ENCODE results near the gene COQ2.
"Not testable (repeated sequence)": the region's sequence is repeated elsewhere in the genome, so short reads cannot be mapped to it uniquely, and the experiment has no call there.

COQ2 gene, protein sequence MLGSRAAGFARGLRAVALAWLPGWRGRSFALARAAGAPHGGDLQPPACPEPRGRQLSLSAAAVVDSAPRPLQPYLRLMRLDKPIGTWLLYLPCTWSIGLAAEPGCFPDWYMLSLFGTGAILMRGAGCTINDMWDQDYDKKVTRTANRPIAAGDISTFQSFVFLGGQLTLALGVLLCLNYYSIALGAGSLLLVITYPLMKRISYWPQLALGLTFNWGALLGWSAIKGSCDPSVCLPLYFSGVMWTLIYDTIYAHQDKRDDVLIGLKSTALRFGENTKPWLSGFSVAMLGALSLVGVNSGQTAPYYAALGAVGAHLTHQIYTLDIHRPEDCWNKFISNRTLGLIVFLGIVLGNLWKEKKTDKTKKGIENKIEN

DNA sequence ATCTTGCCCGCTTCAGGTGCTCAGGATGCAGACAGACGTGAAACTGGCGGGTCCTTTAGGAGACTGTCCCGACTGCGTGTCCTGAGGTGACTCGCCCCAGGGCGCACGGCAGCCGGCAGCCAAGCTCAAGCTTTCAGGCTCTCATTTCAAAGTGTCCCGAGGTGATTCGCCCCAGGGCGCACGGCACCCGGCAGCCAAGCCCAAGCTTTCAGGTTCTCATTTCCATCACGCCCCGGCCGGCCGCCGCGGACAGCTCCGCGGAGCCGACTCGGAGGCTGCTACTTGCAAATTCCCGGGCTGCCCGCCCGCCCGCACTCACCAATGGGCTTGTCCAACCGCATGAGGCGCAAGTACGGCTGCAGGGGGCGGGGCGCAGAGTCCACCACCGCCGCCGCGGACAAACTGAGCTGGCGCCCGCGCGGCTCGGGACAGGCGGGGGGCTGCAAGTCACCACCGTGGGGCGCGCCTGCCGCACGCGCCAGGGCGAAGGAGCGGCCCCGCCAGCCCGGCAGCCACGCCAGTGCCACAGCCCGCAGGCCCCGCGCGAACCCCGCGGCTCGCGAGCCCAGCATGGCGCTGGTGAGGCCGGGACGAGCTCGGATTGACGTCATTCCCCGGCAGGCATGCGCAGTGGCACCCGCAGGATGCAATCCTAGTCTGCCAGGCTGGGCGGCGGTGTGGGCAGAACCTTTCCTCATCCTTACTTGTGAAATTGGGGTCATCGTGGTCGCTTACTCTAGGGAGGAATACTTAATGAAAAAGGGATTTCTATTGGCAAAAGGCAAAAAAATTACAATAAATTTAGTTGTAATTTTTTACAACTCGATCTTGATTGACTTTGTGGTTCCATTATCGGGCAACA lies at the start of gene COQ2:
TSS of gene COQ2 (minus strand) at position 606 of the 862 bp plus-strand sequence. CDS start at position 572, 34 bp downstream.
- peak; percentile 80 for DNase-seq

GRCh38 chr4:83331956-83332355 lies 47.4 kb upstream of the COQ2 start:
- no peak for DNase-seq

DNA sequence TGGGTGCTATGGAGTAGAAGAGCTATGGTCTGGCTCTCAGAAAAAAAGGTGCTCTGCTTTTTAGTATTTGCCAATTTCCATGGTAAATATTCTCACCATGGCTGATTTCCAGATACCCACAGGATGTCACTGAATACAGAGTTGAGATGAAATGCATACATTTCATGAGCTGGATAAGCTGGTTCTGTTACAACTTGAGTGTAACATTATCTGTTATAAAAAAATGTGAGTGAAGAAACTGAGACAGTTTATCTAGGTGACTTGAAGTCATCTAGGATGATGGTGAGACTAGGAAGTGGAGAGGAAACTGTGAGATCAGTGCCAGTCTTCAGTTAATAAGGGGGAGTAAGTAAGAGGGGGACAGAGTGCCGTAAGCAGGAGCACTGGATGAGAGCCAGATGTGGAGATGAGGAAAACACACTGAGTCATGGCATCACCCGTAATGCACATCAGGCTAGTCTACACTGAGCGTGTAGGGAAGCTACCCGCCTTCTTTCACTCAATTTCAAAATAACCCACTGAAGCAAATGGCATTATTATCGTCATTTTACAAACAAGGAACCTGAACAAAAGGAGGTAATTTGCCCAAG lies 45.0 kb upstream of the COQ2 start:
- DNase-seq = no peak

- DNase-seq = no peak
These were observed 44.1 kb upstream of the COQ2 start for GRCh38 chr4:83328521-83329187.

GRCh38 chr4:83326546-83326945 lies 41.9 kb upstream of the COQ2 start:
- no peak for DNase-seq

GRCh38 chr4:83325306-83325705 lies 40.7 kb upstream of the COQ2 start:
- not testable (repeated sequence) for DNase-seq

DNA sequence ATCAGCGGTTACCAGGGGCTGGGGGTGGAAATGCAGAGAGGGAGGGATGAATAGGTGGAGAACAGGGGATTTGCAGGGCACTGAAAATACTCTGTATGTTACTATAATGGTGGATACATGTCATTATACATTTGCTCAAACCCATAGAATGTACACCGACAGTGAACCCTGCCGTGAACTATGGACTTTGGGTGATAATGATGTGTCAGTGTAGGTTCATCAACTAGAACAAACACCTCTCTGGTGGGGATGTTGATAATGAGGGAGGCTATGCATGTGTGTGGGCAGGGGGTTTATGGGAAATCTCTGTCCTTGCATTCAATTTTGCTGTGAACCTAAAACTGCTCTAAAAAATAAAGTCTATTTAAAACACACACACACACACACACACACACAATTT lies 38.5 kb upstream of the COQ2 start:
- no peak for DNase-seq

- no peak for DNase-seq
These were observed 36.0 kb upstream of the COQ2 start for GRCh38 chr4:83320548-83320947.

- DNase-seq = no peak
These were observed 34.1 kb upstream of the COQ2 start for GRCh38 chr4:83318666-83319065.

GRCh38 chr4:83317671-83318070 lies 33.1 kb upstream of the COQ2 start:
- DNase-seq = no peak

DNA sequence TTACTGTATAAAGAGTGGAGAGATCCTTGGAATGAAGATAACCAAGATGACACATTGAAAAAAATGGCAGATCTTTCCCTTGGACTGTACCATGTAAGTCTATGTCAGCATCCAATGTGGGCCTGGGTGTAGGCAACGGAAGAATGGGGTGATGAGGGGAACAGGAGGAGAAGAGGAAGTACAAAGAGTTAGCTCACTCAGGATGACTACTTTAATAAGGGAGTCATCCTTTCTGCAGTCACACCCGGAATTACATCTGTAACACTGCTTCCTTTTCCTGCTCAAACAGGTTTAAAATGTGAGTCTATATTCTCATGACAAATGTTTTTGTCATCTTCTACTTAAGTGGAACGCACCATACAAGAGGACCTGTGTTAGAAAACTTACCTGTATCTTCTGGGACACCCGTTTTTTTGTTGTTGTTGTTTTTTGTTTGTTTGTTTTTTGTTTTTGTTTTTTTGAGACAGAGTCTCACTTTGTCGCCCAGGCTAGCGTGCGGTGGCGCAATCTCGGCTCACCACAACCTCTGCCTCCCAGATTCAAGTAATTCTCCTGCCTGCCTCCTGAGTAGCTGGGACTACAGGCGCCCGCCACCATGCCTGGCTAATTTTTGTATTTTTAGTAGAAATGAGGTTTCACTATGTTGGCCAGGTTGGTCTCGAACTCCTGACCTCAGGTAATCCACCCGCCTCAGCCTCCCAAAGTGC lies 32.0 kb upstream of the COQ2 start:
- no peak for DNase-seq

DNA sequence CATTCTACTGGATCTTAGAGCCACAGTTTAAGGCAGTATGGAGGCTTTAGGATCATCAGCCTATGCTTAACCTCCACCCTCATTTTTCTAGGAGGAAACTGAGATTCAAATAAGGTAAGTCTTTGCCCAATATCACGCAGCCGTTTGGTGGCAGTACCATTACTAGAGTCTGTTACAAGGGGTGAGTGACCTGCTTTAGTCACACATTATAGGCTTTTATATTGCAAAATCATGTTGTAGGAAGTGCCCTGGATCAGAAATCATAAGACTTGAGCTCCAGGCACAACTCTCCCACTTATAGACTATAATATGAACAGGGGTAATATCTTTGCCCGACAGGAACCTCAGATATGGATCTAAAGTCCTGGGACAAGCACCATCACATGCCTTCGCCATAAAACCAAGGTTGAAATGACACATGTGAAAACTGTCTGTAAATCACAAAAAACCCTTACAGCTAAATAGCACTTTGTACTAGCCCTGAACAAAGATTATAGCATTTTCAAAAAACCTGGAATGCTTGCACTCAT lies 30.8 kb upstream of the COQ2 start:
- DNase-seq = no peak

GRCh38 chr4:83308672-83309071 lies 24.1 kb upstream of the COQ2 start:
- DNase-seq = no peak

DNA sequence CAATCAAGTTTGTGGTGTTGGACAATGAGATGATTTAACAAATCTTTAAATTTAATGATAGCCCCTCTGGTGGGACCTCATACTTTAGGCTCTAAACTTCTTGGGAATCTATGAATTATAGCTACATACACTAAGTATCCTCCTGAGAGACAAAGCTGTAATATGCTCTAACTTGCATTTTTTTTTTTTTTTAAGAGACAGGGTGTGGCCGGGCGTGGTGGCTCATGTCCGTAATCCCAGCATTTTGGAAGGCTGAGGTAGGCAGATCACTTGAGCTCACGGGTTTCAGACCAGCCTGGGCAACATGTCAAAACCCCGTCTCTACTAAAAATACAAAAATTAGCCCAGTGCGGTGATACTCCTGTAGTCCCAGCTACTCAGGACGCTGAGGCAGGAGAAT lies 23.3 kb upstream of the COQ2 start:
- no peak for DNase-seq

DNA sequence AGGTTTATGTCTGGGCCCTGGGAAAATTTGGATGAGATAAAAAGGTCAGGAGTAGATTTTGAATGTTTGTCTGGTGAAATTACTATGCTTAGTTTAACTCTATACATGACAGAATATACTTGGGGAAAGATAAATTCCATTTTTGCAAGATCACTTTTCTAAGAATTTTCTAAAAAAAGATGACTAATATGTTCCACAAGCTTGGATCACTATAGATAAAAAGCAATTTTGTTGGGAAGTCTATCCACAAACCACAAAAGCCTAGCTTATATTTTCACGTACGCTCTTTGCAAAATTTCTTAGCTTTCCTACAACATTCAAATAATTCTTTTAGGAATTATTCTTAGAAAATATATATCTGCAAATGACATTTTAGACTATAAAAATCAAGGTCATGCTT lies 20.6 kb upstream of the COQ2 start:
- DNase-seq = no peak

DNA sequence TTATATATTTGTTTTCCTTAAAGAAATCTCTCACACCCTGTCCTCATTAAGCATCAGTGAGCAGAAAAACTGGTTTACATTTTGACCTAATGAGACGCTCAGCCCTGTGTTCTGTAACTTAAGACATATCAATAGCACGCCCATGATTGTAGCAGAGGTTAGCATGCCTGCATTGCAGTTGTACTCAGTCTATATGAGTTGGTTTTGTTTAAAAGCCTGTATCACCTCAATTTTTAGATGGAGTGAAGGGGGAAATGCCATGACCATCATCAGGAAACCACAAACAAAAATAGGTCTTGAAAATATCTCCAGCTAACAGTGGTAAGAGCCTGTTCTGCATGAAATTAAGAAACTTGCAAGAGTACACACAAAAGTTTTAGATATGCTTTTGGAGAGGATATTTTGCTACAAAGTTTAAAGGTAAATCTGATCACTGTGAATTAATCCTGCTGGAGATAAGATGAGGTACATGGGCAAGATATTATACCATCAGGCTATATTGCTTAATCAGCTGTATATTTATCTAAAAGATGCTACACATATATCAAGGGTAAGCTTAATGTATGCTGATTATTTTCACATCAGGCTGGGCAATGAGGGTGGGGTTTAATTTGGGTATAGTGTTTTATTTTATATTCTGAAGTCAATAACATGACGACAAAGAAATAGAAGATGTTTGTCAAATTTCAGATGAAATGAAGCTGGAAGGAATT lies 13.1 kb upstream of the COQ2 start:
- no peak for DNase-seq

DNA sequence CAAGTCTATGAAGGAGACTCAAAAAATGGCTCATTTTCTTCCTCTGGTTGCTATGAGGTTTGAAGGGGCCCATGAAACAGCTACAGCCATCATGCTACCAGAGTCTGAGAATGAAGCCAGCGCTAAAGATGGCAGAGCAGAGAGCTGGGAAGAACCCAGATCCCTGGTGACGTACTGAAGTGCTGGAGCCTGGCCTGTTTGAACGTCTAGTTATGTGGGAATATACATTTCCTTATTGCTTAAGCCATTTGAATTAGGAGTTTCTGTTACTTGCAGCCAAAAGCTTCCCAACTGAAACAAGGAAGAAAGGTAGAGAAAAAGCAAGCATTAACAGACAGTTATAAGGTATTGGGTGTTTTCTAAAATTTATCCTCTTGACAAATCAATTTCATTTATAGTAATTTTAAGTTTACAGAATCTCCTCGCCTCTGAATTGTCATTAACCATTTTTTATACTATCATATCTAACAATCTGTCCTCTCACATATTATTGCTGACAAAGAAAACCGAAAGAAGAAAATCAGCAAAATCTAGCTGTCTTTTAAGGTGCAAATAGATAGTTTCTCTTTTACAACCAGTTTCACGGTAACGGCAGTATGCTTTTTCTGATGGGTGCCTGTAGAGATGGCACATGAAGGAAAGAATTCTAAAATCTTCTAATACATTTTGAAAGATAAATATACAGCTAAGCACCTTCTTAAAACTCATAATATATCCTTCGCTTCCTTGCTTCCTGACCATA lies 8.9 kb upstream of the COQ2 start:
- DNase-seq = no peak

- DNase-seq = not testable (repeated sequence)
These were observed 5.6 kb upstream of the COQ2 start for GRCh38 chr4:83290059-83290774.

- DNase-seq = not testable (repeated sequence)
These were observed 3.8 kb upstream of the COQ2 start for GRCh38 chr4:83288381-83288780.

DNA sequence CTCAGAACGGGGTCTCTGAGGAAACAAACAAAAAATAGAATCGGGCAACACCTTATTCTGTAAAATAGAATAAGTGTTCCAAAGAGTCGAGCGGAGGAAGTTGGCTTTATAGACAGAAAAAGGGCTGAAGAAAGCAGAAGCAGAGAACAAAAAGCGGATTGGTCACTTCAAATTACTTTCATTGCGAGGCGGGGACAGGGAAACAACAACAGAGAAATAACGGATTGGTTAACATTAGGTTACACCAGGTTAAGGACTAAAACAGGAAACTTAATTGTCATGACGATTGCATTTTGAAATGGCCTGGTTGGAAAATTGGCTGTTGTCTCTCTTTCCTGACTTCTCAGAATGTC lies 433 bp upstream of the COQ2 start:
- no peak for DNase-seq
